ENCODE results near the gene TCF25.

DNA sequence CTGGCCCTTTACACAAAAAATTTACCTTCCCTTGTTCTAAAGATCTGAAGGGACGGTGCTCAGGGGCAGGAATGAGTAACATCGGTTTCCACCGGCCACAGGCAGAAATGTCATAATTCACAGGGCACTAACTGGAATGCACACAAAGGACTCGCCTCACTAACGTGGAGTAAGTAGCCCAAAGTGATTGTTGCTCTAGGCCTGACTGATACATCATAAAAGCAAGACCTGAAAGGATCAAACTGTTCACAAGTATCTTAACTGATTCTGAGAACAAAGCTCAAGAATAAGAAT lies 8.9 kb upstream of the TCF25 start:
- TF ChIP-seq EZH2 (IDR thresholded peaks at IDR 0.05; ENCODE audit: low read length, missing control alignments): no peak
- no peak for TF ChIP-seq CTCF (conservative IDR thresholded peaks at IDR 0.05 in 1 of 2, IDR thresholded peaks at IDR 0.05 in 1 of 2; ENCODE audit: low read depth in 1 of 2, low read length in 2 of 2)
